Natural killer cell (primary cell): ENCODE data around the gene TMC1. TPM values are rescaled to one million over a fixed set of nuclear protein-coding genes. Genes with fewer than 3 reads are reported as not detected.

Experiments used
- ATAC-seq, 3 donors: fragments of 150-1000 bp in 2 of 3; fragments of 200-7000 bp in 1 of 3; cut with Tn5 transposase; 1 replicate in 1 of 3; 2 replicates in 2 of 3; pipeline ENCODE4 v1.10.0; 2021; ENCODE audit warnings: mild to moderate bottlenecking in 2 of 3, moderate library complexity in 2 of 3
- DNase-seq, 2 donors: peaks; one replicate each; pipeline versions ENCODE4 v3.0.0 to v3.0.0-alpha.2; 2013 to 2021; ENCODE audit warnings: mixed read lengths in 1 of 2
- H3K27ac ChIP-seq: one replicate; pipeline ENCODE4 v1.5.1; 2013; ENCODE audit warnings: mild to moderate bottlenecking, low read length
- H3K27me3 ChIP-seq: one replicate; pipeline ENCODE4 v1.6.1; 2013; ENCODE audit warnings: low read length; ENCODE audit not compliant: control insufficient read depth, insufficient read depth
- H3K36me3 ChIP-seq: one replicate; pipeline ENCODE4 v1.6.1; 2013; ENCODE audit warnings: low read length; ENCODE audit not compliant: control insufficient read depth, insufficient read depth
- H3K4me1 ChIP-seq: one replicate; pipeline ENCODE4 v1.6.1; 2013; ENCODE audit warnings: low read length; ENCODE audit not compliant: control insufficient read depth, insufficient read depth
- H3K4me3 ChIP-seq: one replicate; pipeline ENCODE4 v1.5.1; 2013; ENCODE audit warnings: low read length
- H3K9me3 ChIP-seq: one replicate; pipeline ENCODE4 v1.6.1; 2013; ENCODE audit warnings: low read length; ENCODE audit not compliant: control insufficient read depth, insufficient read depth
- H3K27ac Mint-ChIP-seq, 2 donors: one replicate each; pipeline ENCODE4 v1.8.0; 2022; ENCODE audit warnings: mild to moderate bottlenecking in 2 of 2, mixed read lengths in 2 of 2, moderate library complexity in 1 of 2
- H3K27me3 Mint-ChIP-seq, 2 donors: one replicate each; pipeline ENCODE4 v1.8.0; 2022; ENCODE audit warnings: low read depth in 2 of 2, mixed read lengths in 2 of 2
- H3K36me3 Mint-ChIP-seq: one replicate; pipeline ENCODE4 v1.8.0; 2022; ENCODE audit warnings: mixed read lengths
- H3K4me1 Mint-ChIP-seq, 2 donors: one replicate each; pipeline ENCODE4 v1.8.0; 2022; ENCODE audit warnings: mixed read lengths in 2 of 2
- H3K4me3 Mint-ChIP-seq: one replicate; pipeline ENCODE4 v1.8.0; 2022; ENCODE audit warnings: mild to moderate bottlenecking, moderate library complexity, mixed read lengths
- H3K9me3 Mint-ChIP-seq, 2 donors: one replicate each; pipeline ENCODE4 v1.8.0; 2022; ENCODE audit warnings: mixed read lengths in 2 of 2
- CTCF ChIP-seq: fragments of 200-600 bp; IDR thresholded peaks from one replicate; pipeline ENCODE4 v1.8.0; 2022; ENCODE audit warnings: antibody characterized with exemption
- WGBS: methylation state at CpG from one replicate; pipeline ENCODE4 v1.1.7; 2013; ENCODE audit warnings: missing lambda C conversion rate; ENCODE audit not compliant: insufficient coverage; 5-methylcytosine and 5-hydroxymethylcytosine counted together
- intact Hi-C: fragments of 100-400 bp; cut with micrococcal nuclease; formaldehyde crosslinking; loops from one replicate; pipeline ENCODE4 v1.14.2; 2022
- total RNA-seq, 4 donors: library from RNA; stranded (reverse); fragments of 120-200 nt in 1 of 4; gene quantifications; one replicate each; pipeline versions ENCODE4 v1.2.3 to v1.2.4, GENCODE V29; 2013 to 2022

Gene TMC1
- total RNA-seq, 3 donors from 2014 or later (not counting 1 experiment from before 2014, with no cell fraction given) = not detected

GRCh38 chr9:72615931-72616330 lies 94.5 kb downstream of the TMC1 start:
- ATAC-seq = no peak
- no peak for DNase-seq
- intact Hi-C loops = no loop called here
- Histone ChIP-seq H3K9me3 (no peaks in the 10 kb centered on the region), H3K27me3 (peaks cover 2% of the 10 kb centered on the region), H3K4me3 (no peak overlapping the region), H3K27ac (no peak overlapping the region), H3K4me1 (no peaks in the 10 kb centered on the region), H3K36me3 (no peaks in the 10 kb centered on the region)
- Mint-ChIP-seq H3K4me3 (no peak overlapping the region), H3K4me1 (no peaks in the 10 kb centered on the region), H3K36me3 (no peaks in the 10 kb centered on the region), H3K27me3 (peaks cover 0 to 6% of the 10 kb centered on the region in 2 donors), H3K9me3 (no peaks in the 10 kb centered on the region), H3K27ac (no peak overlapping the region)
- TF ChIP-seq CTCF = no peak
- 87% methylated on average over 6 of the region's 6 CpGs for WGBS

GRCh38 chr9:72618811-72619210 lies 97.4 kb downstream of the TMC1 start:
- DNase-seq (no peak), ATAC-seq (no peak)
- Histone ChIP-seq H3K36me3 (no peaks in the 10 kb centered on the region), H3K9me3 (no peaks in the 10 kb centered on the region), H3K4me3 (no peak overlapping the region), H3K27me3 (peaks cover 2% of the 10 kb centered on the region), H3K4me1 (no peaks in the 10 kb centered on the region), H3K27ac (no peak overlapping the region)
- intact Hi-C loops = no loop called here
- H3K9me3 Mint-ChIP-seq = no peaks in the 10 kb centered on the region
- H3K4me3 Mint-ChIP-seq = no peak overlapping the region
- no peaks in the 10 kb centered on the region for H3K4me1 Mint-ChIP-seq
- H3K36me3 Mint-ChIP-seq = no peaks in the 10 kb centered on the region
- no peak overlapping the region for H3K27ac Mint-ChIP-seq
- H3K27me3 Mint-ChIP-seq = peaks cover 3 to 9% of the 10 kb centered on the region in 2 donors
- 92% methylated on average over 2 of the region's 2 CpGs for WGBS
- no peak for TF ChIP-seq CTCF

GRCh38 chr9:72622186-72622585 lies 100.8 kb downstream of the TMC1 start:
- no peaks in the 10 kb centered on the region for H3K9me3 ChIP-seq
- no peaks in the 10 kb centered on the region for H3K36me3 ChIP-seq
- DNase-seq = no peak
- TF ChIP-seq CTCF = no peak
- ATAC-seq = no peak
- no peaks in the 10 kb centered on the region for H3K4me1 Mint-ChIP-seq
- no peak overlapping the region for H3K4me3 Mint-ChIP-seq
- H3K4me1 ChIP-seq = no peaks in the 10 kb centered on the region
- no peak overlapping the region for H3K27ac ChIP-seq
- H3K27me3 Mint-ChIP-seq = peaks cover 3 to 11% of the 10 kb centered on the region in 2 donors
- H3K27ac Mint-ChIP-seq = no peak overlapping the region
- WGBS = 86% methylated on average over 2 of the region's 2 CpGs
- H3K4me3 ChIP-seq = no peak overlapping the region
- no peaks in the 10 kb centered on the region for H3K36me3 Mint-ChIP-seq
- peaks cover 2% of the 10 kb centered on the region for H3K27me3 ChIP-seq
- intact Hi-C loops = no loop called here
- H3K9me3 Mint-ChIP-seq = no peaks in the 10 kb centered on the region

GRCh38 chr9:72623156-72623555 lies 101.7 kb downstream of the TMC1 start:
- Mint-ChIP-seq H3K36me3 (no peaks in the 10 kb centered on the region), H3K9me3 (no peaks in the 10 kb centered on the region)

More at GRCh38 chr9:72623156-72623555, 101.7 kb downstream of the TMC1 start:
- no peak overlapping the region for H3K4me3 Mint-ChIP-seq
- no peaks in the 10 kb centered on the region for H3K4me1 Mint-ChIP-seq
- H3K4me1 ChIP-seq = no peaks in the 10 kb centered on the region
- peaks cover 3 to 11% of the 10 kb centered on the region in 2 donors for H3K27me3 Mint-ChIP-seq
- no peak for ATAC-seq
- DNase-seq = no peak
- H3K9me3 ChIP-seq = no peaks in the 10 kb centered on the region
- H3K27me3 ChIP-seq = peaks cover 2% of the 10 kb centered on the region
- no peak for TF ChIP-seq CTCF
- no peak overlapping the region for H3K27ac Mint-ChIP-seq
- intact Hi-C loops = no loop called here
- H3K27ac ChIP-seq = no peak overlapping the region
- H3K36me3 ChIP-seq = no peaks in the 10 kb centered on the region
- no peak overlapping the region for H3K4me3 ChIP-seq
- WGBS = 54% methylated on average over 2 of the region's 2 CpGs
